ENCODE data around the gene KIAA1755.

GRCh38 chr20:38253571-38253970, 7.0 kb downstream of the KIAA1755 start:
- TF ChIP-seq CTCF (IDR thresholded peaks at IDR 0.05), result no peak
- TF ChIP-seq POLR2A (IDR thresholded peaks at IDR 0.05), result no peak

Data from heart left ventricle (tissue), 13 donors.